Stimulated activated CD8-positive, alpha-beta memory T cell treated with anti-CD3 and anti-CD28 coated beads, Interleukin-2, amount 100 ng/mL, for 1 hour (primary cell): ENCODE data around the gene PARS2.

Experiments
- DNase-seq, 2 donors: peaks; one replicate each; pipeline ENCODE4 v3.0.0-alpha.2; 2020; ENCODE audit warnings: low read depth in 2 of 2

PARS2 gene

GRCh38 chr1:54736685-54737084 is 27.6 kb downstream of the PARS2 start:
- DNase-seq: no peak

GRCh38 chr1:54728027-54728426 is 36.3 kb downstream of the PARS2 start:
- no peak for DNase-seq

DNA sequence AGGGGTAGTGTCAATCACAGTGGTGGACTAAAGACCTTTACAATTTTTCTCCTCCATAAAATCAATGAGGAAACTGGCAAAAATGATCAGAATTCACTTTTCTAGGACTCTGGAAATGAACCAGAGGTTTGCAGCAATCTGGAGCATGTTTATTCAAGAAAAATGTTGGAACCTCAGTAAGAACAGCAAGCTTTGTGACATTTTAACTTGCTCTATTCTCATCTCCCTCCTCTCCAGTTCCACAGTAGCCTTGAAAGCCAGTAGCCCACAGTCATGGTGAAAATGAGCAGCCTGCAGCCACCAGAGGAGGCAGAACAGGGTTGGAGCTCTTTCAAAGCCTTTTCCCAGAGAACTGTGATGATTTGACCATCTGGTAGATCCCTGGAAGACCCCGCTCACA is 39.6 kb downstream of the PARS2 start:
- no peak for DNase-seq

GRCh38 chr1:54723985-54724384 is 40.3 kb downstream of the PARS2 start:
- DNase-seq: no peak

- DNase-seq: no peak
These were observed 42.6 kb downstream of the PARS2 start for GRCh38 chr1:54721719-54722118.

- DNase-seq: no peak
These were observed 47.9 kb downstream of the PARS2 start for GRCh38 chr1:54716299-54717047.

GRCh38 chr1:54715493-54716298 is 48.6 kb downstream of the PARS2 start, which contains the start of gene TTC4:
Gene TTC4, plus strand, starts transcription at chr1:54715861. Its CDS starts 48 bp downstream, at chr1:54715909.
- peak; percentile 69 to 73 for DNase-seq

GRCh38 chr1:54714881-54715492 is 49.3 kb downstream of the PARS2 start:
- no peak for DNase-seq

DNA sequence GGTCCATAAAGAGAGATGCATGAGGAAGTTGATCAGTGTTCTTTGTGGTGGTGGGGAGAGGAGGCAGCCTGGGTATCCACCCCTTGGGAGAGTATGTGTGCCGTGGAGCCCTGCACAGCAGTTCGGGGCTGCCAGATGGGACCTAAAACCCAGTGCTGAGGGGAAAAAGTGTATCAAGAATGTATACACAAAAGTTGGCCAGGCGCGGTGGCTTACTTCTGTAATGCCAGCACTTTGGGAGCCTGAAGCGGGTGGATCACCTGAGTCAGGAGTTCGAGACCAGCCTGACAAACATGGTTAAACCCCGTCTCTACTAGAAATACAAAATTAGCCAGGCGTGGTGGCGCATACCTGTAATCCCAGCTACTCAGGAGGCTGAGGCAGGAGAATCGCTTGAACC is 52.8 kb downstream of the PARS2 start:
- DNase-seq: no peak

DNA sequence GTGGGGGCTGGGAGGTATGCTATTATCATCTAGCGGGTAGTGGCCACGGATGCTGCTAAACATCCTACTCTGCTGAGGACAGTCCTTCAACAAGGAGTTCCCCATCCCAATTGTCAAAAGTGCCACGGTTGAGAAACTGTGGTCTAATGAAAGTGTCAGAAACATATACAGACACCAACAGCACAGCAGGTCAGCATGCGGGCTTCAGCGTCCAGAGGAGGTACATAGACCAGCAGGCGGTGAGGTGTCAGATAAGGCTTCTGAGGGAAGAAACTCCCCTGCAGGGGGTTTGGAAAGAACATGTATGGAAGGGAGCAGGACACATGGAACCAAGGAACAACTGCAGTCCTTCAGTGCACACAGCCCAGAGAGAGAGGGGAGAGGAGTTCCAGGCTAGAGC is 53.5 kb downstream of the PARS2 start:
- no peak for DNase-seq

- no peak for DNase-seq
These were observed 53.9 kb downstream of the PARS2 start for GRCh38 chr1:54710434-54710833.

DNA sequence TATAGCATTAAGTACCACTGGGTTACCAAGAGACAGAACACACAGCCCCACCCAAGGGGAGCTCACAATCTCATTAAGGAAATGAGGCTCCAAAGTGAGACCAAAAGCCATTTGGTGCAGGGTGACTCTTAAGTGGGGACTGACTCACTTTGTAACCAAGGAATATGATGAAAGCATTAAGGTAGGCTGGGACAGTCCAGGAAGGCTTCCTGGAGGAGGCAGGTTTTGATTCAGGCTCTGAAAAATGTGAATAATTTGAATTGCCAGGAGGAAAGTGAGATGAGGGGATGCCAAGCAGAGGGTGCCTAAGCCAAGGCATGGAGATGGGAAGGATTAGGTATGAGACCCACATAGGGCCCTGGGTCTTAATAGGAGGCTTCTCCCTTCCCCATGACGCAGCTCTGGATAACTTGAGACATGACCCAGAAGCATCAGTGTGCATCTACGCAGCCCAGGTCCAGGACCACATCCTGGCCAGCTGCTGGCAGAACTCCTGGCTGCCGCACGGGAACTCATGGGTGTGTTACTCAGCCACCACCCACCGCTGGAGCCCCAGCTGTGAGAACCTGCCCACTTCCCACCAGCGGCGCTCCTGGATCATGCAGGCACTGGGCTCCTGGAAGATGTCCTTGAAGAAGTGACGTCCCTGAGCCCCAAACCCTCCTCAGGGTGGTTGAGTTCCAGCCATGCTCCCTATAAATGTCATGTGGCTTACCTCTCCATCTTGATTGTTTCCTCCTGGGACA is 54.6 kb downstream of the PARS2 start:
- no peak for DNase-seq

GRCh38 chr1:54708385-54708784 is 55.9 kb downstream of the PARS2 start:
- DNase-seq: no peak
